GM19467 (cell line): ENCODE results near the gene RPN1.
"Not testable (repeated sequence)": the region's sequence is repeated elsewhere in the genome, so short reads cannot be mapped to it uniquely, and the experiment has no call there.

ENCODE experiments used
- ATAC-seq: cut with Tn5 transposase; IDR thresholded peaks from one replicate; pipeline ENCODE4 v1.9.1; 2021; ENCODE audit warnings: mild to moderate bottlenecking, moderate library complexity; ENCODE audit not compliant: unreplicated experiment

The RPN1 gene

GRCh38 chr3:128650096-128651050, at the start of gene RPN1:
RPN1 (minus strand) TSS chr3:128650818; CDS start chr3:128650800, 18 bp downstream.
- peak; percentile 97 for ATAC-seq

GRCh38 chr3:128698211-128699047, 47.8 kb upstream of the RPN1 start:
- ATAC-seq = no peak

- ATAC-seq = no peak
Measured at GRCh38 chr3:128697341-128697740, 46.7 kb upstream of the RPN1 start.

GRCh38 chr3:128693696-128694095, 43.1 kb upstream of the RPN1 start:
- ATAC-seq = no peak

- ATAC-seq = no peak
Measured at GRCh38 chr3:128689060-128689459, 38.4 kb upstream of the RPN1 start.

GRCh38 chr3:128686465-128686864, 35.8 kb upstream of the RPN1 start:
- no peak for ATAC-seq

- ATAC-seq = no peak
Measured at GRCh38 chr3:128684986-128685726, 34.5 kb upstream of the RPN1 start.

GRCh38 chr3:128683957-128684356, 33.3 kb upstream of the RPN1 start:
- no peak for ATAC-seq

- ATAC-seq = no peak
Measured at GRCh38 chr3:128681369-128681829, 30.8 kb upstream of the RPN1 start.

GRCh38 chr3:128680603-128681368, 30.2 kb upstream of the RPN1 start:
- ATAC-seq = peak; percentile 91

- ATAC-seq = no peak
Measured at GRCh38 chr3:128679338-128679737, 28.7 kb upstream of the RPN1 start.

- ATAC-seq = not testable (repeated sequence)
Measured at GRCh38 chr3:128675802-128676201, 25.2 kb upstream of the RPN1 start.

GRCh38 chr3:128674161-128674784, 23.7 kb upstream of the RPN1 start:
- ATAC-seq = no peak

GRCh38 chr3:128667641-128668040, 17.0 kb upstream of the RPN1 start:
- no peak for ATAC-seq

- no peak for ATAC-seq
Measured at GRCh38 chr3:128665362-128666021, 14.9 kb upstream of the RPN1 start.

- no peak for ATAC-seq
Measured at GRCh38 chr3:128663151-128663550, 12.5 kb upstream of the RPN1 start.

GRCh38 chr3:128655531-128655930, 4.9 kb upstream of the RPN1 start:
- ATAC-seq = no peak

GRCh38 chr3:128653993-128654805, 3.6 kb upstream of the RPN1 start:
- ATAC-seq = not testable (repeated sequence)
